Measurements from ENCODE around the gene STAT4.

The STAT4 gene

DNA sequence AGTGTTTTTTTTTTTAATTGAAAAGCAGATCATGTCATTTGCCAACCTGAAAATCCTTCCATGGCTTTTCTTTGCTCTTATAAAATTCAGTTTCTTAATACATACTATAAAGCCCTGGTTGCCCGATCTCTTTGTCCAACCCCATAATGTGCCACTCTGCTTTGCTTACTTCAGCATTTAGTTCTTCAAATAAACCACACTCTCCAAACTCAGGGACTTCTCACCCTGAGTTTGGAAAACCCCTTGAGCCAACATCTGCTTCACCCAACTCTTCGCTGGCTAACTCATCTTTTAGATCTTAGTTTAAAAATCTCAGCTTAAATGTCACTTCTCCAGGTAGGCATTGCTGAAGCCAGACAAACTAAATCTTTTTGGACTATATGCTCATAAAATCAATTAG lies 135.6 kb downstream of the STAT4 start:
- Histone ChIP-seq H3K4me1 (ENCODE audit: control insufficient read depth, insufficient read depth, low read length) (no peaks in the 10 kb centered on the region; the same call in 1 of the 2 replicates), H3K36me3 (ENCODE audit: control insufficient read depth in 2 of 2, insufficient read depth in 1 of 2, low read length in 2 of 2) (peaks cover 0 to 10% of the 10 kb centered on the region in 2 experiments; a peak in 2 of 3 replicates), H3K9me3 (ENCODE audit: control insufficient read depth, insufficient read depth, low read depth, low read length) (no peaks in the 10 kb centered on the region), H3K4me3 (ENCODE audit: low read depth, low read length) (no peak overlapping the region), H3K27ac (ENCODE audit: extremely low read depth, low read depth, low read length) (no peak overlapping the region)
- TF ChIP-seq ZNF792 (tag by site-specific recombination; IDR thresholded peaks at IDR 0.05) (no peak), ZBTB7A (tag by site-specific recombination; IDR thresholded peaks at IDR 0.05; ENCODE audit: low read depth) (no peak), SCRT2 (tag by site-specific recombination; IDR thresholded peaks at IDR 0.05) (no peak)
- ChIA-PET POLR2A (interaction anchor here (1.1 kb wide), 1 partner anchor 35 kb away, joined by 4 read pairs; no protein-coding TSS in a partner anchor), CTCF (interaction anchor here (1.2 to 2.0 kb wide), 2 partner anchors 19 to 37 kb away, joined by 4 to 7 read pairs; no protein-coding TSS in a partner anchor)

DNA sequence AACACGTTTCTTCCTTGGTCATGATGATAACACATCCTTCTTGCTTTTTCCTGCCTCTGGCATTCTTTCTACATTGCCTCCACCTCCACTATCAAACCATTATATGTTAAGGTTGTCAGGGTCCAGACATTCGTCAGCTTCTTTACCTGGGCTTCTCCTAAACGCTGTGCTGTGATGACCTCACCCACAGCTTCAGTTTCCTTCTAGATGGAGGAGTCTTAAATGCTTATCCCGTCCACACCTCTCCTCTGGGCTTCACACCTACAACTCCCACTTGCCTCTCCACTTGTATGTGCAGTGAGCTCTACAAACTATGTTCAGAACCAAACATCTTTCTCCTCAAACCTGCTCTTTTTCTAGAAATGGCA lies 136.2 kb downstream of the STAT4 start:
- POLR2A ChIA-PET: interaction anchor here (1.1 kb wide), 2 partner anchors 35 to 133 kb away, joined by 3 to 4 read pairs; no protein-coding TSS in a partner anchor
- Histone ChIP-seq H3K36me3 (ENCODE audit: control insufficient read depth in 2 of 2, insufficient read depth in 1 of 2, low read length in 2 of 2) (peaks cover under 1 to 16% of the 10 kb centered on the region in 2 experiments), H3K9me3 (ENCODE audit: control insufficient read depth, insufficient read depth, low read depth, low read length) (no peaks in the 10 kb centered on the region), H3K27ac (ENCODE audit: extremely low read depth, low read depth, low read length) (no peak overlapping the region), H3K4me1 (ENCODE audit: control insufficient read depth, insufficient read depth, low read length) (no peaks in the 10 kb centered on the region; the same call in 1 of the 2 replicates), H3K4me3 (ENCODE audit: low read depth, low read length) (peak overlapping the region; percentile 50)
- CTCF ChIA-PET: interaction anchor here (0.7 to 2.0 kb wide), 3 partner anchors 18 to 136 kb away, joined by 3 to 7 read pairs (median 4); partner anchors contain the start of gene STAT4
- TF ChIP-seq ZNF654 (tag by site-specific recombination; IDR thresholded peaks at IDR 0.05; ENCODE audit: low read depth): no peak

DNA sequence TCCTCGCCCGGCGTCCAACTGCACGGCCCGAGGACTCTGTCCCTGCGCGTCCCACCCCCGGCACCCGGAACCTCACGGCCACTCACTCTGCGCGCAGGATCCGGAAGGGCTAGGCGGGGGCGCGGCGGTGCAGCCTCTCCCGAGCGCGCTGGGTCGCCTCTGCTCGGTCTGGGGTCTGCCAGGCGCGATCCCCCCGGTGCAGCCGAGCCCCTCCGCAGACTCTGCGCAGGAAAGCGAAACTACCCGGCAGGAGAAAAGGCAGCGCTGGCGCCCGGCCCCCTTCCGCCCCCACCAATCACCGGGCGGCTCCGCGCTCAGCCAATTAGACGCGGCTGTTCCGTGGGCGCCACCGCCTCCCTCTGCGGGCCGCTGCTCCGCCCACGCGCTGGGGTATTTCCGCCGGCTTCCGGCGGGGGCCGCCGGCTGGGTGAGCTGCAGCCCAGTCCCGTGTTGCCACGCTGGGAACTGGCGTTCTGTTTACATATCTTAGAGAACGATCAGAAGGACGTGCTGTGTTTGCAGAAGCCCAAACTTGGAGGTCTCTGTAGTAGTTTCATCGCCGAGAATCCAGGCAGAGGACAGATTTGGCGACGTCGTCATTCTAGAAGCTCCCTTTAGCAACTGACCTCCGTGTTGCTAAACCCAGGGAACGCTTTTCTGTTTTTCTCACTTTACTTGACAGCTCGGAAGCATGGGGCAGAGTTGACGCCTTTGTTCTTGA lies 136.7 kb downstream of the STAT4 start, which contains the start of gene STAT1:
Gene STAT1 (minus strand): TSS at position 240 of the 721 bp plus-strand sequence. CDS start 4,168 bp downstream, outside the sequence.
- H3K4me1 ChIP-seq (ENCODE audit: control insufficient read depth, insufficient read depth, low read length): no peaks in the 10 kb centered on the region
- peak within 1 kb of the TSS; percentile 98 for H3K4me3 ChIP-seq (ENCODE audit: low read depth, low read length)
- H3K36me3 ChIP-seq (ENCODE audit: control insufficient read depth in 2 of 2, insufficient read depth in 1 of 2, low read length in 2 of 2): peaks cover 4 to 22% of the 10 kb centered on the region in 2 experiments
- POLR2A ChIA-PET: interaction anchor here (1.0 to 1.1 kb wide), 3 partner anchors 30 to 132 kb away, joined by 3 to 5 read pairs (median 4); no protein-coding TSS in a partner anchor
- CTCF ChIA-PET: interaction anchor here (0.7 to 2.0 kb wide), 5 partner anchors 18 to 233 kb away, joined by 3 to 7 read pairs (median 4); partner anchors contain the start of gene STAT4
- peak within 1 kb of the TSS; percentile 52 for H3K27ac ChIP-seq (ENCODE audit: extremely low read depth, low read depth, low read length)
- no peaks in the 10 kb centered on the region for H3K9me3 ChIP-seq (ENCODE audit: control insufficient read depth, insufficient read depth, low read depth, low read length)
- TF ChIP-seq BCL11A (tag by site-specific recombination; IDR thresholded peaks at IDR 0.05; ENCODE audit: low read depth): no peak
- no peak for TF ChIP-seq ZNF155 (tag by site-specific recombination; IDR thresholded peaks at IDR 0.05)
- no peak for TF ChIP-seq SALL2 (tag by site-specific recombination; IDR thresholded peaks at IDR 0.05; ENCODE audit: borderline replicate concordance)
- no peak for TF ChIP-seq HOXA7 (CRISPR knock-in tag; IDR thresholded peaks at IDR 0.05; ENCODE audit: borderline replicate concordance)
- no peak for TF ChIP-seq ZNF184 (tag by site-specific recombination; IDR thresholded peaks at IDR 0.05)
- TF ChIP-seq ZIC2 (tag by site-specific recombination; IDR thresholded peaks at IDR 0.05): peak; percentile 74
- no peak for TF ChIP-seq ZNF514 (tag by site-specific recombination; IDR thresholded peaks at IDR 0.05)
- TF ChIP-seq ZNF366 (tag by site-specific recombination; conservative IDR thresholded peaks at IDR 0.05): 0 out of 2 replicates have a peak, but pooled peaks have one; percentile 11
- no peak for TF ChIP-seq ZNF157 (tag by site-specific recombination; IDR thresholded peaks at IDR 0.05)
- TF ChIP-seq ZSCAN23 (tag by site-specific recombination; IDR thresholded peaks at IDR 0.05): no peak
- TF ChIP-seq ZNF837 (tag by site-specific recombination; IDR thresholded peaks at IDR 0.05): 0 out of 2 replicates have a peak, but pooled peaks have one; percentile 50
- no peak for TF ChIP-seq ZNF292 (tag by site-specific recombination; IDR thresholded peaks at IDR 0.05; ENCODE audit: borderline replicate concordance, low read depth)
- TF ChIP-seq, protein P1, sequence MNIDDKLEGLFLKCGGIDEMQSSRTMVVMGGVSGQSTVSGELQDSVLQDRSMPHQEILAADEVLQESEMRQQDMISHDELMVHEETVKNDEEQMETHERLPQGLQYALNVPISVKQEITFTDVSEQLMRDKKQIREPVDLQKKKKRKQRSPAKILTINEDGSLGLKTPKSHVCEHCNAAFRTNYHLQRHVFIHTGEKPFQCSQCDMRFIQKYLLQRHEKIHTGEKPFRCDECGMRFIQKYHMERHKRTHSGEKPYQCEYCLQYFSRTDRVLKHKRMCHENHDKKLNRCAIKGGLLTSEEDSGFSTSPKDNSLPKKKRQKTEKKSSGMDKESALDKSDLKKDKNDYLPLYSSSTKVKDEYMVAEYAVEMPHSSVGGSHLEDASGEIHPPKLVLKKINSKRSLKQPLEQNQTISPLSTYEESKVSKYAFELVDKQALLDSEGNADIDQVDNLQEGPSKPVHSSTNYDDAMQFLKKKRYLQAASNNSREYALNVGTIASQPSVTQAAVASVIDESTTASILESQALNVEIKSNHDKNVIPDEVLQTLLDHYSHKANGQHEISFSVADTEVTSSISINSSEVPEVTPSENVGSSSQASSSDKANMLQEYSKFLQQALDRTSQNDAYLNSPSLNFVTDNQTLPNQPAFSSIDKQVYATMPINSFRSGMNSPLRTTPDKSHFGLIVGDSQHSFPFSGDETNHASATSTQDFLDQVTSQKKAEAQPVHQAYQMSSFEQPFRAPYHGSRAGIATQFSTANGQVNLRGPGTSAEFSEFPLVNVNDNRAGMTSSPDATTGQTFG (tag by site-specific recombination; IDR thresholded peaks at IDR 0.05; ENCODE audit: borderline replicate concordance): no peak
- TF ChIP-seq ZBTB21 (tag by site-specific recombination; IDR thresholded peaks at IDR 0.05): no peak
- TF ChIP-seq ZNF2 (tag by site-specific recombination; IDR thresholded peaks at IDR 0.05): peak; percentile 78
- TF ChIP-seq, protein P2, sequence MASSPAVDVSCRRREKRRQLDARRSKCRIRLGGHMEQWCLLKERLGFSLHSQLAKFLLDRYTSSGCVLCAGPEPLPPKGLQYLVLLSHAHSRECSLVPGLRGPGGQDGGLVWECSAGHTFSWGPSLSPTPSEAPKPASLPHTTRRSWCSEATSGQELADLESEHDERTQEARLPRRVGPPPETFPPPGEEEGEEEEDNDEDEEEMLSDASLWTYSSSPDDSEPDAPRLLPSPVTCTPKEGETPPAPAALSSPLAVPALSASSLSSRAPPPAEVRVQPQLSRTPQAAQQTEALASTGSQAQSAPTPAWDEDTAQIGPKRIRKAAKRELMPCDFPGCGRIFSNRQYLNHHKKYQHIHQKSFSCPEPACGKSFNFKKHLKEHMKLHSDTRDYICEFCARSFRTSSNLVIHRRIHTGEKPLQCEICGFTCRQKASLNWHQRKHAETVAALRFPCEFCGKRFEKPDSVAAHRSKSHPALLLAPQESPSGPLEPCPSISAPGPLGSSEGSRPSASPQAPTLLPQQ (tag by site-specific recombination; IDR thresholded peaks at IDR 0.05): peak; percentile 59; the same call in 1 of the 2 replicates
- TF ChIP-seq, protein P3, sequence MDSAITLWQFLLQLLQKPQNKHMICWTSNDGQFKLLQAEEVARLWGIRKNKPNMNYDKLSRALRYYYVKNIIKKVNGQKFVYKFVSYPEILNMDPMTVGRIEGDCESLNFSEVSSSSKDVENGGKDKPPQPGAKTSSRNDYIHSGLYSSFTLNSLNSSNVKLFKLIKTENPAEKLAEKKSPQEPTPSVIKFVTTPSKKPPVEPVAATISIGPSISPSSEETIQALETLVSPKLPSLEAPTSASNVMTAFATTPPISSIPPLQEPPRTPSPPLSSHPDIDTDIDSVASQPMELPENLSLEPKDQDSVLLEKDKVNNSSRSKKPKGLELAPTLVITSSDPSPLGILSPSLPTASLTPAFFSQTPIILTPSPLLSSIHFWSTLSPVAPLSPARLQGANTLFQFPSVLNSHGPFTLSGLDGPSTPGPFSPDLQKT (IDR thresholded peaks at IDR 0.05; ENCODE audit: borderline replicate concordance, low read depth, low read length): peak; percentile 91; the same call in 1 of the 2 replicates
- TF ChIP-seq SP2 (tag by site-specific recombination; IDR thresholded peaks at IDR 0.05): peak; percentile 93
- TF ChIP-seq ZSCAN16 (tag by site-specific recombination; IDR thresholded peaks at IDR 0.05): no peak
- TF ChIP-seq SP7 (tag by site-specific recombination; IDR thresholded peaks at IDR 0.05): peak; percentile 76
- no peak for TF ChIP-seq SCRT1 (tag by site-specific recombination; IDR thresholded peaks at IDR 0.05; ENCODE audit: borderline replicate concordance)
- peak; percentile 88 for TF ChIP-seq SP3 (tag by site-specific recombination; IDR thresholded peaks at IDR 0.05)

Data from HEK293 (cell line).